ENCODE results near the gene TSKS.

- TF ChIP-seq, protein P1, sequence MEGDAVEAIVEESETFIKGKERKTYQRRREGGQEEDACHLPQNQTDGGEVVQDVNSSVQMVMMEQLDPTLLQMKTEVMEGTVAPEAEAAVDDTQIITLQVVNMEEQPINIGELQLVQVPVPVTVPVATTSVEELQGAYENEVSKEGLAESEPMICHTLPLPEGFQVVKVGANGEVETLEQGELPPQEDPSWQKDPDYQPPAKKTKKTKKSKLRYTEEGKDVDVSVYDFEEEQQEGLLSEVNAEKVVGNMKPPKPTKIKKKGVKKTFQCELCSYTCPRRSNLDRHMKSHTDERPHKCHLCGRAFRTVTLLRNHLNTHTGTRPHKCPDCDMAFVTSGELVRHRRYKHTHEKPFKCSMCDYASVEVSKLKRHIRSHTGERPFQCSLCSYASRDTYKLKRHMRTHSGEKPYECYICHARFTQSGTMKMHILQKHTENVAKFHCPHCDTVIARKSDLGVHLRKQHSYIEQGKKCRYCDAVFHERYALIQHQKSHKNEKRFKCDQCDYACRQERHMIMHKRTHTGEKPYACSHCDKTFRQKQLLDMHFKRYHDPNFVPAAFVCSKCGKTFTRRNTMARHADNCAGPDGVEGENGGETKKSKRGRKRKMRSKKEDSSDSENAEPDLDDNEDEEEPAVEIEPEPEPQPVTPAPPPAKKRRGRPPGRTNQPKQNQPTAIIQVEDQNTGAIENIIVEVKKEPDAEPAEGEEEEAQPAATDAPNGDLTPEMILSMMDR (IDR thresholded peaks at IDR 0.05), result no peak
- TF ChIP-seq HMGXB4 (CRISPR knock-in tag; IDR thresholded peaks at IDR 0.05), result no peak
- TF ChIP-seq FOXJ3 (CRISPR knock-in tag; IDR thresholded peaks at IDR 0.05; ENCODE audit: borderline replicate concordance), result no peak
These were observed 61.8 kb downstream of the TSKS start for GRCh38 chr19:49701271-49701786.

All from WTC11 (cell line).